IMR-90 (cell line): ENCODE measurements around the gene TRMT1. TPM values are rescaled to one million over a fixed set of nuclear protein-coding genes. Genes with fewer than 3 reads are reported as not detected.

Experiments
- ATAC-seq: fragments of 200-7000 bp; cut with Tn5 transposase; 2 replicates; pipeline ENCODE4 v1.9.1; 2020; ENCODE audit warnings: low read depth, mild to moderate bottlenecking, moderate library complexity
- BruUV-seq: library from RNA; stranded (reverse); fragments of 400-500 nt; replicated peaks from 2 replicates; lab custom pipeline; 2021; lab: Mats Ljungman, UMichigan
- CTCF ChIA-PET: fragments of 300-600 bp; formaldehyde crosslinking; extraction: SDS; loops from one replicate; lab custom pipeline; 2021; ENCODE audit warnings: antibody characterized with exemption; lab: Yijun Ruan, JAX
- POLR2A ChIA-PET: fragments of 300-600 bp; sonication (Branson Sonifier 250); formaldehyde crosslinking; loops from one replicate; lab custom pipeline; 2022; ENCODE audit warnings: antibody characterized with exemption; ENCODE audit not compliant: unreplicated experiment; lab: Charles Lee
- DNase-seq: peaks from one replicate; pipeline ENCODE4 v3.0.0; 2013
- H2AFZ ChIP-seq: replicated peaks from 2 replicates; pipeline ENCODE3; 2013; ENCODE audit warnings: low read length, mild to moderate bottlenecking; ENCODE audit not compliant: poor library complexity
- H2AK5ac ChIP-seq: 2 replicates; pipeline ENCODE4 v1.6.1; 2013; ENCODE audit warnings: low read depth, low read length, inconsistent platforms
- H2AK9ac ChIP-seq: replicated peaks from 2 replicates; pipeline ENCODE3; 2013; ENCODE audit warnings: mild to moderate bottlenecking, low read depth, low read length, moderate library complexity; ENCODE audit not compliant: poor library complexity
- H2BK120ac ChIP-seq: 2 replicates; pipeline ENCODE4 v1.6.1; 2013; ENCODE audit warnings: low read depth, low read length, inconsistent platforms
- H2BK15ac ChIP-seq: 3 replicates; pipeline ENCODE4 v1.6.1; 2013; ENCODE audit warnings: low read depth, low read length, inconsistent platforms
- H2BK20ac ChIP-seq: 2 replicates; pipeline ENCODE4 v1.6.1; 2013; ENCODE audit warnings: low read depth, mild to moderate bottlenecking, inconsistent platforms, low read length, moderate library complexity
- H2BK5ac ChIP-seq: 2 replicates; pipeline ENCODE4 v1.6.1; 2013; ENCODE audit warnings: mild to moderate bottlenecking, low read depth, low read length, inconsistent platforms; ENCODE audit not compliant: poor library complexity, severe bottlenecking
- H3K14ac ChIP-seq: replicated peaks from 2 replicates; pipeline ENCODE4 v1.6.1; 2013; ENCODE audit warnings: low read depth, low read length, inconsistent platforms
- H3K18ac ChIP-seq: 2 replicates; pipeline ENCODE4 v1.6.1; 2013; ENCODE audit warnings: low read depth, low read length, control low read depth
- H3K23ac ChIP-seq: 2 replicates; pipeline ENCODE4 v1.6.1; 2013; ENCODE audit warnings: low read depth, low read length, inconsistent platforms
- H3K27ac ChIP-seq: 2 replicates; pipeline ENCODE4 v1.5.1; 2013; ENCODE audit warnings: mild to moderate bottlenecking, control low read depth, low read length; ENCODE audit not compliant: insufficient read depth
- H3K27me3 ChIP-seq: 2 replicates; pipeline ENCODE4 v1.6.1; 2013; ENCODE audit warnings: low read length; ENCODE audit not compliant: control insufficient read depth, insufficient read depth
- H3K36me3 ChIP-seq: 2 replicates; pipeline ENCODE4 v1.6.1; 2013; ENCODE audit warnings: low read length, mixed read lengths; ENCODE audit not compliant: control insufficient read depth, insufficient read depth
- H3K4ac ChIP-seq: 2 replicates; pipeline ENCODE4 v1.6.1; 2013; ENCODE audit warnings: low read depth, low read length, inconsistent platforms
- H3K4me1 ChIP-seq: 2 replicates; pipeline ENCODE4 v1.6.1; 2013; ENCODE audit warnings: low read length, mixed read lengths; ENCODE audit not compliant: control insufficient read depth, insufficient read depth
- H3K4me2 ChIP-seq: 2 replicates; pipeline ENCODE4 v1.6.1; 2013; ENCODE audit warnings: low read depth, mild to moderate bottlenecking, control low read depth, low read length, moderate library complexity
- H3K4me3 ChIP-seq: 2 replicates; pipeline ENCODE4 v1.5.1; 2013; ENCODE audit warnings: low read depth, mild to moderate bottlenecking, control low read depth, low read length, moderate library complexity; ENCODE audit not compliant: insufficient read depth
- H3K56ac ChIP-seq: 2 replicates; pipeline ENCODE4 v1.6.1; 2013; ENCODE audit warnings: low read length, inconsistent platforms; ENCODE audit not compliant: insufficient read depth; ENCODE audit errors: extremely low read depth
- H3K79me1 ChIP-seq, 2 experiments: 2 replicates each; pipeline ENCODE4 v1.6.1; 2013; ENCODE audit warnings: low read length in 2 of 2, inconsistent platforms in 1 of 2, low read depth in 1 of 2
- H3K9ac ChIP-seq: 2 replicates; pipeline ENCODE4 v1.6.1; 2013; ENCODE audit warnings: low read depth, low read length, control low read depth
- H3K9me1 ChIP-seq: 2 replicates; pipeline ENCODE4 v1.6.1; 2013; ENCODE audit warnings: low read length, inconsistent platforms; ENCODE audit not compliant: insufficient read depth
- H3K9me3 ChIP-seq: 2 replicates; pipeline ENCODE4 v1.6.1; 2013; ENCODE audit warnings: low read length; ENCODE audit not compliant: control insufficient read depth, insufficient read depth
- H4K20me1 ChIP-seq: 2 replicates; pipeline ENCODE4 v1.6.1; 2013; ENCODE audit warnings: low read length, inconsistent platforms; ENCODE audit not compliant: insufficient read depth
- H4K5ac ChIP-seq: 2 replicates; pipeline ENCODE4 v1.6.1; 2013; ENCODE audit warnings: mild to moderate bottlenecking, low read depth, low read length, control low read depth
- H4K8ac ChIP-seq, 2 experiments: 2 replicates each; pipeline ENCODE4 v1.6.1; 2013; ENCODE audit warnings: low read depth in 2 of 2, low read length in 2 of 2, control low read depth in 1 of 2, inconsistent platforms in 1 of 2
- H4K91ac ChIP-seq: 2 replicates; pipeline ENCODE4 v1.6.1; 2013; ENCODE audit warnings: low read depth, low read length, inconsistent platforms; ENCODE audit not compliant: insufficient read depth
- BHLHE40 ChIP-seq: fragments of 150-350 bp; IDR thresholded peaks from 2 replicates; pipeline ENCODE4 v1.6.1; 2016; ENCODE audit warnings: mild to moderate bottlenecking, low read depth, low read length
- CEBPB ChIP-seq: IDR thresholded peaks from 2 replicates; pipeline ENCODE4 v1.6.1; 2012; ENCODE audit warnings: low read depth, low read length, improper control_type of control experiment
- CTCF ChIP-seq: conservative IDR thresholded peaks from 2 replicates; pipeline ENCODE4 v1.5.1; 2012; ENCODE audit warnings: mild to moderate bottlenecking, low read depth, low read length, improper control_type of control experiment
- ELK1 ChIP-seq: fragments of 150-350 bp; IDR thresholded peaks from 2 replicates; pipeline ENCODE4 v1.6.1; 2016; ENCODE audit warnings: low read depth, mild to moderate bottlenecking, low read length, moderate library complexity, borderline replicate concordance
- MAFK ChIP-seq: IDR thresholded peaks from 2 replicates; pipeline ENCODE4 v1.6.1; 2012; ENCODE audit warnings: low read depth, low read length, improper control_type of control experiment
- MAZ ChIP-seq: IDR thresholded peaks from 2 replicates; pipeline ENCODE4 v1.6.1; 2012; ENCODE audit warnings: low read depth, mild to moderate bottlenecking, low read length, improper control_type of control experiment, moderate library complexity, borderline replicate concordance
- MXI1 ChIP-seq: IDR thresholded peaks from 2 replicates; pipeline ENCODE4 v1.6.1; 2012; ENCODE audit warnings: low read depth, mild to moderate bottlenecking, low read length, moderate library complexity, borderline replicate concordance
- NFE2L2 ChIP-seq: fragments of 150-350 bp; IDR thresholded peaks from 2 replicates; pipeline ENCODE4 v1.6.1; 2016; ENCODE audit warnings: low read depth, mild to moderate bottlenecking, low read length
- RAD21 ChIP-seq: IDR thresholded peaks from 2 replicates; pipeline ENCODE4 v1.6.1; 2012; ENCODE audit warnings: low read length, improper control_type of control experiment
- RFX5 ChIP-seq: IDR thresholded peaks from 2 replicates; pipeline ENCODE4 v1.8.0; 2012; ENCODE audit warnings: low read depth, mild to moderate bottlenecking, low read length, moderate library complexity
- SMC3 ChIP-seq: fragments of 150-350 bp; IDR thresholded peaks from 2 replicates; pipeline ENCODE4 v1.6.1; 2016; ENCODE audit warnings: low read depth, mild to moderate bottlenecking, antibody characterized with exemption, low read length, moderate library complexity
- USF2 ChIP-seq: fragments of 150-350 bp; IDR thresholded peaks from 2 replicates; pipeline ENCODE4 v1.6.1; 2017; ENCODE audit warnings: mild to moderate bottlenecking, antibody characterized with exemption, low read length, low read depth
- WGBS, 2 experiments: methylation state at CpG; one replicate each; pipeline versions ENCODE4 v1.1.5 to v1.1.7; 2013; ENCODE audit warnings: missing lambda C conversion rate in 2 of 2; ENCODE audit not compliant: insufficient read length in 1 of 2; ENCODE audit errors: extremely low coverage in 2 of 2; 5-methylcytosine and 5-hydroxymethylcytosine counted together
- dilution Hi-C: fragments of 300-500 bp; cut with HindIII; formaldehyde crosslinking; loops from one replicate; pipeline ENCODE4 v1.14.3; 2018; ENCODE audit warnings: low sequenced_read_pairs; ENCODE audit not compliant: unreplicated experiment
- in situ Hi-C: fragments of 300-500 bp; cut with MboI; formaldehyde crosslinking; loops from 3 replicates; pipeline ENCODE4 v1.14.3; 2019; ENCODE audit warnings: low sequenced_read_pairs, inconsistent platforms, mixed read lengths
- intact Hi-C: fragments of 100-400 bp; cut with micrococcal nuclease; formaldehyde crosslinking; loops from 2 replicates; pipeline ENCODE4 v1.10.0; 2022
- polyA plus RNA-seq, 3 experiments: library from polyadenylated mRNA; depleted of rRNA; stranded (reverse); fragments of >200 nt; gene quantifications; 2 replicates each; pipeline ENCODE4 v1.2.3, GENCODE V29; 2012; ENCODE audit warnings: low replicate concordance in 1 of 3
- total RNA-seq: library from RNA; depleted of rRNA; stranded (reverse); fragments of >200 nt; gene quantifications from 2 replicates; pipeline ENCODE4 v1.2.3, GENCODE V29; 2012

TRMT1 gene
- total and polyA plus RNA-seq, 2 of the 4 experiments (the other 2 are of a cell fraction): 28.3 to 56.0 TPM

GRCh38 chr19:13055213-13056051 lies 61.1 kb downstream of the TRMT1 start:
- peak overlapping the region; percentile 100 for H2BK120ac ChIP-seq
- no peak overlapping the region for H3K4me3 ChIP-seq
- peak; percentile 89 for DNase-seq
- ChIA-PET POLR2A (interaction anchor here (0.5 to 1.1 kb wide), 4 partner anchors 11 to 615 kb away, joined by 3 to 11 read pairs (median 6); no protein-coding TSS in a partner anchor), CTCF (interaction anchor here (0.6 to 2.7 kb wide), 3 partner anchors 22 to 90 kb away, joined by 3 to 13 read pairs (median 7); no protein-coding TSS in a partner anchor)
- H3K9ac ChIP-seq: peak overlapping the region; percentile 92
- dilution Hi-C loops (no loop called here), intact Hi-C loops (no loop called here), in situ Hi-C loops (no loop called here)
- BruUV-seq: no TSS peak
- peak overlapping the region; percentile 80 for H2AFZ ChIP-seq
- peak; percentile 59 for ATAC-seq
- H3K36me3 ChIP-seq: peaks cover 7% of the 10 kb centered on the region; the same call in 1 of the 2 replicates
- peak overlapping the region; percentile 99; the same call in 2 of the 3 replicates for H2BK15ac ChIP-seq
- H2BK20ac ChIP-seq: peak overlapping the region; percentile 95
- H3K4ac ChIP-seq: peak overlapping the region; percentile 100
- peak overlapping the region; percentile 99 for H3K23ac ChIP-seq
- H3K27ac ChIP-seq: peak overlapping the region; percentile 100
- peak overlapping the region; percentile 99 to 100 for H4K8ac ChIP-seq
- peaks cover 12% of the 10 kb centered on the region; the same call in 1 of the 2 replicates for H4K20me1 ChIP-seq
- H3K18ac ChIP-seq: peak overlapping the region; percentile 99
- peak overlapping the region; percentile 75 for H3K4me2 ChIP-seq
- H2AK5ac ChIP-seq: peak overlapping the region; percentile 100
- H2BK5ac ChIP-seq: peak overlapping the region; percentile 100
- peak overlapping the region; percentile 100 for H2AK9ac ChIP-seq
- WGBS, 2 experiments: no CpG with 5 or more reads among the region's 29 CpGs
- H3K27me3 ChIP-seq: no peaks in the 10 kb centered on the region
- peaks cover 45 to 89% of the 10 kb centered on the region in 2 experiments for H3K79me1 ChIP-seq
- H3K9me3 ChIP-seq: no peaks in the 10 kb centered on the region
- H3K4me1 ChIP-seq: peaks cover 75% of the 10 kb centered on the region
- peak overlapping the region; percentile 100 for H3K14ac ChIP-seq
- H3K56ac ChIP-seq: peak overlapping the region; percentile 96
- H3K9me1 ChIP-seq: peaks cover 41% of the 10 kb centered on the region
- H4K5ac ChIP-seq: peak overlapping the region; percentile 96
- H4K91ac ChIP-seq: peak overlapping the region; percentile 100
- 0 out of 2 replicates have a peak, but pooled peaks have one; percentile 8 for TF ChIP-seq CTCF
- no peak for TF ChIP-seq RFX5
- TF ChIP-seq BHLHE40: no peak; the same call in 1 of the 2 replicates
- TF ChIP-seq MAFK: no peak
- TF ChIP-seq USF2: no peak
- no peak for TF ChIP-seq CEBPB
- TF ChIP-seq MAZ: peak; percentile 88
- no peak for TF ChIP-seq SMC3
- peak; percentile 86; the same call in 1 of the 2 replicates for TF ChIP-seq MXI1
- TF ChIP-seq ELK1: no peak
- peak; percentile 22; the same call in 1 of the 2 replicates for TF ChIP-seq RAD21
- TF ChIP-seq NFE2L2: no peak
